Activated T-helper 1 cell treated with Interleukin-2 at 50 U/mL for 16 hours (primary cell): ENCODE measurements around the gene CREB1.
A peak's percentile ranks its signal among the peaks of the same experiment; 100 is the strongest.
"Not testable (repeated sequence)": the region's sequence is repeated elsewhere in the genome, so short reads cannot be mapped to it uniquely, and the experiment has no call there.

ENCODE experiments used
- DNase-seq: peaks from one replicate; pipeline ENCODE4 v3.0.0-alpha.2; 2020; ENCODE audit warnings: low read depth

CREB1 gene

DNA sequence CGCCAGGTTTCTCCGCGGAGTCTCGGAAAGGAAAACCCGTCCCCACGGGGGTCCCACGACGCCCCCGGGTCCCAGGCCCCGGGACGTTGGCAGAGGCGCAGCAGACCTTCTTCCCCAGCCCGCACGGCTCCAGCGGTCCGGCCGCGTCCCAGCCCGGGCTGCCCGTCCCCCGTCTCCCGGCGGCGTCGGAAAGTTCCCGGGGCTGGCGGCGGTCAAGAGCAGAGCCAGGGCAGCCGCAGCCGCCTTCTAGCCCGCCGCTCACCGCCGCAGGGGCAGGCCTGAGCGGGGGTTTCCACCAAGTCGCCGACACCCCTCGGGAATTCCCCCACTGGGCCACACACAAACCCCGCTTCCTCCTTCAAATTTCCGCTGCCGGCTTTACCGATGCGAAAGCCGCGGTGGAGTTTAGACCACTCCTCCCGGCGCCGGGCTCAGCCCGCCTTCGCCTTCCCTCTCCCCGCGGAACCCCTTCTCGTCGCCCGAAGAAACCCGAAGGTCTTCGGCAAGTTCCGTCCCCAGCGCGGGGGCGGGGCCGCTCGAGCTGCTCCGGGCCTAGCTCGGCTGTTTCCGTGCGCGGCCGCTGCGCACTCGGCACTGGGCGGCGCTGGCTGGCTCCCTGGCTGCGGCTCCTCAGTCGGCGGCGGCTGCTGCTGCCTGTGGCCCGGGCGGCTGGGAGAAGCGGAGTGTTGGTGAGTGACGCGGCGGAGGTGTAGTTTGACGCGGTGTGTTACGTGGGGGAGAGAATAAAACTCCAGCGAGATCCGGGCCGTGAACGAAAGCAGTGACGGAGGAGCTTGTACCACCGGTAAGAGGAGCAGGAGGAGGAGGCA lies at the start of gene CREB1:
CREB1 (plus strand) TSS at position 633 of the 830 bp plus-strand sequence. CDS start 25,674 bp downstream, outside the sequence.
- DNase-seq, result peak; percentile 100

DNA sequence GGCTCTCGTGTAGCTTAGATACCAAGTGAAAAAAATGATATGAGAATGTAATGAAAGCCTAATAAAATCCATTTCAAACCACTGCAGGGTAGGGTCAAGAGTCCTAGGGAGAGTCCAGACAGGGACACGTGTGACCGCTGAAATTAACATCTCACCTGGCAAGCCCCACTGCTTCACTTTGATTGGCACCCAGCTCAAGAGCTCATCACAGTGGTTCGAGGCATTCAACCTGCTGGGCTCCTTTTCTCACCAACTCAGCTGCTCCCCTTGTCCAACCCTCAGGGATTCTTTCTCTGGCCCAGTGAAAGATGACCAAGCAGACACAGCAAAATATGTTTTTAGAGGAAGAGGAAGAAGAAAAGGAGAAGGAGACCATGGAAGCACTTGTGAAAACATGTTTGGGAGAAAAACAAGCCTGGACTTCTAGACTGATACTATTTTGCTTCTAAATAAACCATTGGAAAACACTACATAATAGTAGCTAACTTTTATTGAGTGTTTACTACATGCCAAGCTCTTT lies 49.2 kb upstream of the CREB1 start:
- no peak for DNase-seq

DNA sequence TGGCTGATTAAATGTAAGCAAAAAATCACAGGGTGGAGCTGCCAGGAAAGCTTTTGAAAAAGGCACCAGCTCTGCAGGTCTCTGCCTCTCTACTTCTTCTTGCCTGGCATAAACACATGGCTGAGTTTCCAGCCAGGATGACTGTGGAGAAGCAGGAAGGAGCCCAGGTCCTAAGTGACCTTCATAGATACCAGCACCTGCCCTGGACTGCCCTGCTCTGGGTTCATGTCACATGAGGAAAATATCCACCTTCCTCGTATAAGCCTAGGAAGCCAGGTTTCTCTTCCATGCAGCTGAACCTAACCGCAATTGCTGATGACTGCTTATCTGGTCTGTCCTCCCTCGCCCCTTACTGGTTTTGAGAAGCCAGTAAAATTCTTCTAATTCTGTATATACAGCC lies 47.8 kb upstream of the CREB1 start:
- no peak for DNase-seq

DNA sequence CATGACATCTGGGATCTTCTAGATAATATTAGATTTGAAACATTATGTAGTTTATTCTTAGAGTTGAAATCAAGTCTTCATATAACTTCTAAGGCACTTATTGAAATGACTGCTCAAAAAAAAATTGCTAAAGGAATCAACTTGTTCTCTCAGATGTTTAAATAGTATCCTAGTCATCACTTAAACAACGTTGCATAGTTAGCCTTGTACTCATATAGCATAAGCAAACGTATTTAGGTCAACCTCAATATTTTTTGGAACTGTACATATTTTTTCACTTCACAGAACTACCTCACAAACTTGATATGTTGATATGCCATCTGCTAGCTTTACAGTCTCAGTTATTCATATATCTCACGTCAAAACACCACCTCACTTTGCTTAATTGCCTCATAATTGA lies 47.1 kb upstream of the CREB1 start:
- no peak for DNase-seq

- no peak for DNase-seq
Measured at GRCh38 chr2:207483066-207483465, 46.7 kb upstream of the CREB1 start.

GRCh38 chr2:207483477-207483876 lies 46.3 kb upstream of the CREB1 start:
- DNase-seq, result no peak

- no peak for DNase-seq
Measured at GRCh38 chr2:207484444-207485391, 45.0 kb upstream of the CREB1 start.

- DNase-seq, result no peak
Measured at GRCh38 chr2:207487650-207488311, 42.0 kb upstream of the CREB1 start.

GRCh38 chr2:207489251-207489650 lies 40.5 kb upstream of the CREB1 start:
- no peak for DNase-seq

GRCh38 chr2:207490441-207490840 lies 39.3 kb upstream of the CREB1 start:
- DNase-seq, result no peak

DNA sequence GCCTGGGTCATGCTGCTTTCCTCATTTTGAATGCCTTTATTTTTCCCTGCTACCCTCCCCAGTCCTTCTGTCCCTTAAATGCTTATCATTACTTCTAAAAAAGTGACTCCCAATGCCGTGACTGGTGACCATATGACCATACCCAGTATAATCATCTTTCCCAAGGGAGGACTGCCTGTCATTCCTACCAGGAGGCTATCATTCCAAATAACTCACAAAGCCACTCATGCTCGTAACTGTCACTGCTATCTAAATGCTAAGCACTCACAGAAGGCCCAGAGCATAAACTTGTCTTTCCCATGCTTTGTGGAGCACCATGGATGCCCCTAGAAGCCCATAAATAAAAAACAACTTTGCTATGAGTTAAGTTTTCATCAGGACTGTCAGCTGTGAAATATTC lies 38.7 kb upstream of the CREB1 start:
- DNase-seq, result no peak

DNA sequence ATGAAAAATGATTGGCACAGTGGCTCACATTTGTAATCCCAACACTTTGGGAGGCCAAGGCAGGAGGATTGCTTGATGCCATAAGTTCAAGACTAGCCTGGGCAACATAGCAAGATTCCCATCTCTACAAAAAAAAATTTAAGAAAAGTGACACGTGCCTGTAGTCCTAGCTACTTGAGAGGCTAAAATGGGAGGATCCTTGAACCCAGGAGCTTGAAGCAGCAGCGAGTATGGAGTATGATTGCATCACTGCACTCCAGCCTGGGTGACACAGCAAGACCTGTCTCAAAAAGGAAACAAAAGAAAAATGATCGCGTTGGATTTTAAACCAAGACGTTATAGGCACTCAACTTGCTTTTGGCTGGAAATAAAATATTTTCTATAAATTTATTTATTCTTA lies 37.8 kb upstream of the CREB1 start:
- no peak for DNase-seq

DNA sequence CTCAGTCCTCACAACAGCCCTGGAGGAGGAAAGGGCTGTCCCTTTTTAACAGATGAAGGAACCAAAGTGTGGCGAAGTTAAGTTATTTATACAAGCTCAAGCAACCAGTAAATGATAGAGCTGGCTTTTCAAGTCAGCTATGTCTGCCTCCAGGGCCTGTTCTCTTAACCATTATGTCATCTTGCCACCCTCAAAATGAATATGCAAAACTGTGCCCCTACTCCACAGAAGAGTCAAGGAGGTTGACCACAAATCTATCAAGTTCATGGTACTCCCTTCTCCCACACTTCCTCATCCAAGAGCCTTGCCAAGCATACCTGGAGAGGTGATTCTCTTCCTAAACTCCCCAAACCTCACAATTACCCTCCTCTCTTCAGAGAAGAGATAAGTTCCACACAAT lies 37.3 kb upstream of the CREB1 start:
- DNase-seq, result no peak

- DNase-seq, result no peak
Measured at GRCh38 chr2:207494137-207494536, 35.6 kb upstream of the CREB1 start.

GRCh38 chr2:207496936-207497335 lies 32.8 kb upstream of the CREB1 start:
- not testable (repeated sequence) for DNase-seq

GRCh38 chr2:207497596-207497995 lies 32.2 kb upstream of the CREB1 start:
- DNase-seq, result no peak

- DNase-seq, result no peak
Measured at GRCh38 chr2:207498427-207498826, 31.3 kb upstream of the CREB1 start.

GRCh38 chr2:207499114-207499513 lies 30.6 kb upstream of the CREB1 start:
- DNase-seq, result no peak

DNA sequence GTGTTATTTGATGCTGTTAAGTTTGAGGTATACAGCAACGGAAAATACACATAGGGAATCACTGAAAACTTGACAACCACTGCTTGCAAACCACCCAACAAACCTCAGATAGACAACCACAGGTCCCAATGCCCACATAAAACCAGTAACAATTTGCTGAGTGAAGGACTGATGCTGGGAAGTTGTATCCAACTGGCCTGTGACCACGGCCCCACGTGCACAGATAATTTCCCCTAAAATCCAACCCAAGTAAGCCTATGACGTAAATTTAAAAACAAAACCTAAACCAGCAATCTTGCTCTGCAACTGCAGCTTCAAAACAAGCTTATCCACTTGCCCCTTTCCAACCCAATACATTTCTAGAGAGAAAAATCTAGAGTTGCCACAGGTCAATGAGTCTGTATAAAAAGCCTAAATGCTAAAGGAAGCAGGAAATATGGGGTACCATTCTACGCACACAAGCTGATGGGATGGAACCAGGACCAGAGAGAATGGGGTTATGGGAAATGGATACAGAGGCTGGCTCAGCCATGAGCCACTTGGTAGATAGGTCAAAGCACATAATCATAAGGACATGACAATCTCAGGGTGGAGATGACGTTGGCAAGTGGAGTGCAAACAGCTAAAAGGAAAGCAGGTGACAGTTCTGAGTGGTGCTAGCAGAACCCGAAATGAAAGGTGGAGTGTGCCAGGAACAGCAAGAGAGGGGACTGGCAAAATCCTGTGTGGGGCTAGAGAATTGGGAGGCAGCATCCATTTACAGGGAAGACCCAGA lies 27.8 kb upstream of the CREB1 start:
- DNase-seq, result no peak

DNA sequence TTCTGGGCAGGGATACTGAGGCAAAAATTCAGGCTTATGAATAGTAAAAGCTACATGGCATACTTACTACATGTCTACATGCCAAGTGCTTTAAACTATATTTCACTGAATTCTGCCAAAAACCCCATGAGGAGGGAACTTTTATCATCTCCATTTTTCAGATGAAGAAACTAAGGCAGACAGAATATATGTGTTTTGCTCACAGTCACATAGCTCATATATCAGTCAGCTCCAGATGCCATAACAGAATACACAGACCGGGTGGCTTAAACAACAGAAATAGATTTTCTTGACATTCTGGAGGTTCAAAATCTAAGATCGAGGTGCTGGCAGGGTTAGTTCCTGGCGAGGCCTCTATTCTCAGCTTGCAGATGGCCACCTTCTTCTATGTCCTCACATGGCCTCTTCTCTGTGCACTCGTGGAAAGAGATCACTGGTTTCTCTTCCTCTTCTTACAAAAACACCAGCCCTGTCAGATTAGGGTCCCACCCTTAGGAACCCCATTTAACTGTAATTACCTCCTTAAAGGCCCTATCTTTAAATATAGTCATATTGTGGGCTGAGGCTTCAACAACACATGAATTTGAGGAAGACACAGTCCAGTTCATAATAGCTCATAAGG lies 27.1 kb upstream of the CREB1 start:
- no peak for DNase-seq

- DNase-seq, result no peak
Measured at GRCh38 chr2:207503234-207503633, 26.5 kb upstream of the CREB1 start.
